ENCODE measurements around the gene ATG12.
"Not testable (repeated sequence)": the region's sequence is repeated elsewhere in the genome, so short reads cannot be mapped to it uniquely, and the experiment has no call there.

Gene ATG12

GRCh38 chr5:115842952-115843351 lies 1.6 kb upstream of the ATG12 start:
- DNase-seq (ENCODE audit: low read depth in 1 of 2, low spot score in 1 of 2), result no peak

GRCh38 chr5:115842089-115842935 lies 947 bp upstream of the ATG12 start:
- DNase-seq (ENCODE audit: low read depth in 1 of 2, low spot score in 1 of 2), result no peak

- no peak for DNase-seq (ENCODE audit: low read depth in 1 of 2, low spot score in 1 of 2)
These were observed 492 bp downstream of the ATG12 start for GRCh38 chr5:115840873-115841272.

- DNase-seq (ENCODE audit: low read depth in 1 of 2, low spot score in 1 of 2), result no peak
These were observed 2.4 kb downstream of the ATG12 start for GRCh38 chr5:115838885-115839518.

- DNase-seq (ENCODE audit: low read depth in 1 of 2, low spot score in 1 of 2), result no peak
These were observed 5.9 kb downstream of the ATG12 start for GRCh38 chr5:115835481-115835880.

- no peak for DNase-seq (ENCODE audit: low read depth in 1 of 2, low spot score in 1 of 2)
These were observed 10.1 kb downstream of the ATG12 start for GRCh38 chr5:115831163-115831768.

- no peak for DNase-seq (ENCODE audit: low read depth in 1 of 2, low spot score in 1 of 2)
These were observed 11.5 kb downstream of the ATG12 start for GRCh38 chr5:115829913-115830312.

GRCh38 chr5:115825948-115826347 lies 15.4 kb downstream of the ATG12 start:
- DNase-seq (ENCODE audit: low read depth in 1 of 2, low spot score in 1 of 2), result no peak

- not testable (repeated sequence) for DNase-seq (ENCODE audit: low read depth in 1 of 2, low spot score in 1 of 2)
These were observed 16.4 kb downstream of the ATG12 start for GRCh38 chr5:115824983-115825382.

- no peak for DNase-seq (ENCODE audit: low read depth in 1 of 2, low spot score in 1 of 2)
These were observed 20.5 kb downstream of the ATG12 start for GRCh38 chr5:115820846-115821245.

GRCh38 chr5:115818821-115819220 lies 22.5 kb downstream of the ATG12 start:
- DNase-seq (ENCODE audit: low read depth in 1 of 2, low spot score in 1 of 2), result no peak

- no peak for DNase-seq (ENCODE audit: low read depth in 1 of 2, low spot score in 1 of 2)
These were observed 24.0 kb downstream of the ATG12 start for GRCh38 chr5:115817386-115817785.

- DNase-seq (ENCODE audit: low read depth in 1 of 2, low spot score in 1 of 2), result no peak
These were observed 24.9 kb downstream of the ATG12 start, which contains the start of gene CDO1 for GRCh38 chr5:115816226-115817081. Gene CDO1, minus strand, starts transcription at chr5:115816659. Its CDS starts 262 bp downstream, at chr5:115816397.

GRCh38 chr5:115815693-115816225 lies 25.6 kb downstream of the ATG12 start:
- DNase-seq (ENCODE audit: low read depth in 1 of 2, low spot score in 1 of 2), result no peak

- DNase-seq (ENCODE audit: low read depth in 1 of 2, low spot score in 1 of 2), result no peak
These were observed 26.2 kb downstream of the ATG12 start for GRCh38 chr5:115815006-115815692.

GRCh38 chr5:115813719-115814118 lies 27.6 kb downstream of the ATG12 start:
- DNase-seq (ENCODE audit: low read depth in 1 of 2, low spot score in 1 of 2), result no peak

GRCh38 chr5:115812372-115812771 lies 29.0 kb downstream of the ATG12 start:
- DNase-seq (ENCODE audit: low read depth in 1 of 2, low spot score in 1 of 2), result no peak

- no peak for DNase-seq (ENCODE audit: low read depth in 1 of 2, low spot score in 1 of 2)
These were observed 30.0 kb downstream of the ATG12 start for GRCh38 chr5:115811406-115811805.

- DNase-seq (ENCODE audit: low read depth in 1 of 2, low spot score in 1 of 2), result no peak
These were observed 30.6 kb downstream of the ATG12 start for GRCh38 chr5:115810761-115811160.

GRCh38 chr5:115809946-115810345 lies 31.4 kb downstream of the ATG12 start:
- DNase-seq (ENCODE audit: low read depth in 1 of 2, low spot score in 1 of 2), result no peak
